SK-N-SH (cell line): ENCODE data around the gene KLHL8. TPM values are rescaled to one million over a fixed set of nuclear protein-coding genes. Genes with fewer than 3 reads are reported as not detected.
A peak's percentile ranks its signal among the peaks of the same experiment; 100 is the strongest.

Source experiments
- CTCF ChIA-PET: fragments of 300-600, 350-600 bp; formaldehyde crosslinking; extraction: SDS; loops from one replicate; lab custom pipeline; 2021; lab: Yijun Ruan, JAX
- POLR2A ChIA-PET: fragments of 350-600 bp; sonication (Branson Sonifier 250); formaldehyde crosslinking; extraction: SDS; loops from one replicate; lab custom pipeline; 2020; ENCODE audit warnings: antibody characterized with exemption, inconsistent platforms; lab: Yijun Ruan, JAX
- DNase-seq: peaks from one replicate; pipeline ENCODE4 v3.0.0; 2012
- H2AFZ ChIP-seq: fragments of 200-600 bp; sonication (generic); 2 replicates; pipeline ENCODE4 v1.8.1; 2016; ENCODE audit warnings: antibody characterized with exemption, mild to moderate bottlenecking, low read depth
- H3F3A ChIP-seq: fragments of 200-600 bp; sonication (generic); replicated peaks from 2 replicates; pipeline ENCODE3; 2016; ENCODE audit warnings: antibody characterized with exemption, mild to moderate bottlenecking; ENCODE audit not compliant: insufficient read depth
- H3K27ac ChIP-seq, 2 experiments: fragments of 200-500 bp in 1 of 2; fragments of 200-600 bp in 1 of 2; sonication (Bioruptor generic) in 1 of 2; sonication (generic), shearing (Covaris generic) in 1 of 2; 2 replicates each; pipeline versions ENCODE4 v1.5.1 to v1.6.1; 2014 to 2016; ENCODE audit warnings: low read depth in 2 of 2, inconsistent platforms in 1 of 2, low read length in 1 of 2, mild to moderate bottlenecking in 1 of 2, mixed read lengths in 1 of 2
- H3K27me3 ChIP-seq: fragments of 200-600 bp; sonication (generic), shearing (Covaris generic); 2 replicates; pipeline ENCODE4 v1.6.1; 2016; ENCODE audit warnings: mixed run types; ENCODE audit not compliant: insufficient read depth
- H3K36me3 ChIP-seq, 2 experiments: fragments of 200-500 bp in 1 of 2; fragments of 200-600 bp in 1 of 2; sonication (Bioruptor generic) in 1 of 2; sonication (generic) in 1 of 2; replicated peaks in 1 of 2; 2 replicates each; pipeline versions ENCODE3 to v1.5.1; 2014 to 2016; ENCODE audit warnings: low read length in 1 of 2, mild to moderate bottlenecking in 1 of 2; ENCODE audit not compliant: insufficient read depth in 2 of 2, control insufficient read depth in 1 of 2
- H3K4me1 ChIP-seq, 2 experiments: fragments of 200-500 bp in 1 of 2; fragments of 200-600 bp in 1 of 2; sonication (Bioruptor generic) in 1 of 2; sonication (generic), shearing (Covaris generic) in 1 of 2; 2 replicates each; pipeline versions ENCODE4 v1.5.1 to v1.6.1; 2014 to 2016; ENCODE audit warnings: low read depth in 1 of 2, low read length in 1 of 2, mixed run types in 1 of 2; ENCODE audit not compliant: insufficient read depth in 2 of 2, control insufficient read depth in 1 of 2
- H3K4me2 ChIP-seq: fragments of 200-600 bp; sonication (generic), shearing (Covaris generic); 2 replicates; pipeline ENCODE4 v1.6.1; 2017; ENCODE audit warnings: mixed run types
- H3K4me3 ChIP-seq, 2 experiments: fragments of 200-500 bp in 1 of 2; fragments of 200-600 bp in 1 of 2; sonication (Bioruptor generic) in 1 of 2; sonication (generic), shearing (Covaris generic) in 1 of 2; 2 replicates each; pipeline versions ENCODE4 v1.5.1 to v1.8.1; 2014 to 2016; ENCODE audit warnings: low read depth in 2 of 2, inconsistent platforms in 1 of 2, low read length in 1 of 2, mild to moderate bottlenecking in 1 of 2, mixed read lengths in 1 of 2, moderate library complexity in 1 of 2
- H3K79me2 ChIP-seq: fragments of 200-600 bp; sonication (generic); 2 replicates; pipeline ENCODE4 v1.8.1; 2017; ENCODE audit warnings: mild to moderate bottlenecking; ENCODE audit not compliant: insufficient read depth
- H3K9ac ChIP-seq: fragments of 200-600 bp; sonication (generic); 2 replicates; pipeline ENCODE4 v1.6.1; 2017; ENCODE audit warnings: mixed run types
- H3K9me2 ChIP-seq: fragments of 200-600 bp; sonication (generic); 2 replicates; pipeline ENCODE4 v1.6.1; 2017; ENCODE audit warnings: mixed run types
- H3K9me3 ChIP-seq: fragments of 200-600 bp; sonication (generic); 2 replicates; pipeline ENCODE4 v1.6.1; 2017; ENCODE audit warnings: mixed run types, mild to moderate bottlenecking, moderate library complexity
- H4K20me1 ChIP-seq: fragments of 200-600 bp; sonication (generic); 2 replicates; pipeline ENCODE4 v1.6.1; 2017; ENCODE audit warnings: mild to moderate bottlenecking, mixed run types; ENCODE audit not compliant: insufficient read depth
- CHD2 ChIP-seq: fragments of 150-350 bp; IDR thresholded peaks from 2 replicates; pipeline ENCODE4 v1.6.1; 2018; ENCODE audit warnings: low read length; ENCODE audit not compliant: partially characterized antibody
- ELF1 ChIP-seq: IDR thresholded peaks from 2 replicates; pipeline ENCODE4 v1.4.0; 2012
- EP300 ChIP-seq, 2 experiments: IDR thresholded peaks; 2 replicates each; pipeline versions ENCODE4 v1.4.0 to v1.6.1; 2012; ENCODE audit warnings: borderline replicate concordance in 1 of 2, low read depth in 1 of 2, low read length in 1 of 2
- FOSL2 ChIP-seq: IDR thresholded peaks from 2 replicates; pipeline ENCODE4 v1.4.0; 2012; ENCODE audit warnings: low read depth, mild to moderate bottlenecking, moderate library complexity, borderline replicate concordance
- FOXJ3 ChIP-seq: sonication (generic); formaldehyde crosslinking; IDR thresholded peaks from 2 replicates; pipeline ENCODE4 v1.5.1; 2020; ENCODE audit warnings: mild to moderate bottlenecking, missing genetic modification reagents
- GATA2 ChIP-seq: sonication (generic); formaldehyde crosslinking; IDR thresholded peaks from 2 replicates; pipeline ENCODE4 v1.5.0; 2020; ENCODE audit warnings: mild to moderate bottlenecking, missing genetic modification reagents
- MEF2A ChIP-seq: IDR thresholded peaks from 2 replicates; pipeline ENCODE4 v1.4.0; 2012; ENCODE audit warnings: low read depth, borderline replicate concordance
- MXI1 ChIP-seq: IDR thresholded peaks from 2 replicates; pipeline ENCODE4 v1.6.1; 2012; ENCODE audit warnings: mild to moderate bottlenecking, low read depth, low read length, improper control_type of control experiment
- NFIC ChIP-seq: IDR thresholded peaks from 2 replicates; pipeline ENCODE4 v1.4.0; 2012; ENCODE audit warnings: borderline replicate concordance
- RAD21 ChIP-seq: IDR thresholded peaks from 2 replicates; pipeline ENCODE4 v1.6.1; 2012; ENCODE audit warnings: mild to moderate bottlenecking, low read length
- RFX5 ChIP-seq: IDR thresholded peaks from 2 replicates; pipeline ENCODE4 v1.6.1; 2012; ENCODE audit warnings: mild to moderate bottlenecking, improper control_type of control experiment, low read length
- RXRA ChIP-seq: IDR thresholded peaks from 2 replicates; pipeline ENCODE4 v1.4.0; 2012; ENCODE audit warnings: low read depth, mild to moderate bottlenecking, borderline replicate concordance
- SMC3 ChIP-seq: IDR thresholded peaks from 2 replicates; pipeline ENCODE4 v1.6.1; 2012; ENCODE audit warnings: low read depth, low read length, improper control_type of control experiment
- TEAD4 ChIP-seq: IDR thresholded peaks from 2 replicates; pipeline ENCODE4 v1.4.0; 2012; ENCODE audit warnings: mild to moderate bottlenecking, borderline replicate concordance; ENCODE audit not compliant: insufficient read depth
- WGBS: methylation state at CpG from one replicate; pipeline ENCODE4 v1.1.6; 2017; ENCODE audit warnings: low lambda C conversion rate; 5-methylcytosine and 5-hydroxymethylcytosine counted together
- polyA plus RNA-seq, 3 experiments: library from polyadenylated mRNA; depleted of rRNA; stranded (reverse); fragments of >200 nt; gene quantifications; 2 replicates each; pipeline ENCODE4 v1.2.3, GENCODE V29; 2012
- TF ChIP-seq, protein P1 (sequence below): IDR thresholded peaks from 2 replicates; pipeline ENCODE4 v1.6.1; 2012; ENCODE audit warnings: mild to moderate bottlenecking, low read depth, low read length, moderate library complexity
- TF ChIP-seq, protein P2 (sequence below): IDR thresholded peaks from 2 replicates; pipeline ENCODE4; 2012
- TF ChIP-seq, protein P3 (sequence below): IDR thresholded peaks from 2 replicates; pipeline ENCODE4 v1.4.0; 2012; ENCODE audit warnings: low read depth
- TF ChIP-seq, protein P4 (sequence below): fragments of 150-350 bp; IDR thresholded peaks from 2 replicates; pipeline ENCODE4 v1.6.1; 2017; ENCODE audit warnings: antibody characterized with exemption, low read length, low read depth, borderline replicate concordance
- TF ChIP-seq, protein P5 (sequence below): IDR thresholded peaks from 2 replicates; pipeline ENCODE4 v1.4.0; 2012; ENCODE audit warnings: low read depth, borderline replicate concordance
- TF ChIP-seq, protein P6 (sequence below): IDR thresholded peaks from 2 replicates; pipeline ENCODE4 v1.4.0; 2012; ENCODE audit warnings: low read depth, borderline replicate concordance

The KLHL8 gene
- polyA plus RNA-seq, 1 of the 3 experiments (the other 2 are of a cell fraction) = 2.4 TPM

DNA sequence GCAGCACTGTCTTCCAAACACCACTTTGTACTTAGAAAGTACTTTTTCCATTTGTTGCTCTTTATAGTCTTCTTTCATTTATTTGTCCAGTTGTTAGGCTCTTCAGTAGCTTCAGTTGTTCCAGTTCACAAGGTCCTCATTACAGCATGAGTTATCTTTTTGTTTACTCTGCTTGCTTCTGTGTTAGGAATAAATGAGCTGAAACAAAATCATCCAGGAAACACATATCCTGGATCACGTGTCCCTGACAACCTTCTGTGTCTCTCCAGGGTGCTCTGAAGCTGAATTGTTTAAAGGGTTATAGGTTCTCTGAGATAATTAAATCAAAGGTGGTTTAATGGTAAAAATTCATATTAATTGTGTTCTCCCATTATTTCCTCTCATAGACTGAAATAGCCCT, 19.9 kb upstream of the KLHL8 start:
- 59% methylated on average over 1 of the region's 1 CpG for WGBS
- Histone ChIP-seq H3K9me2 (no peaks in the 10 kb centered on the region), H3K4me1 (peaks cover 0 to 11% of the 10 kb centered on the region in 2 experiments; a peak in 1 of 4 replicates), H3K9ac (no peak overlapping the region), H3K27ac (peak overlapping the region in 1 of 2 experiments; percentile 6; a peak in 1 of 4 replicates), H3K4me2 (0 out of 2 replicates have a peak overlapping the region, but pooled peaks have one; percentile 19), H3F3A (no peaks in the 10 kb centered on the region), H3K79me2 (no peaks in the 10 kb centered on the region), H3K27me3 (no peaks in the 10 kb centered on the region), H2AFZ (peak overlapping the region; percentile 66; the same call in 1 of the 2 replicates), H3K9me3 (peaks cover 18% of the 10 kb centered on the region; the same call in 1 of the 2 replicates), H3K36me3 (no peaks in the 10 kb centered on the region), H3K4me3 (no peak overlapping the region), H4K20me1 (no peaks in the 10 kb centered on the region)
- no peak for DNase-seq
- POLR2A ChIA-PET = no interaction called here
- CTCF ChIA-PET = interaction anchor here (0.6 to 8.9 kb wide), 4 partner anchors 21 to 89 kb away, joined by 3 to 111 read pairs (median 4); no protein-coding TSS in a partner anchor
- TF ChIP-seq TEAD4 = no peak
- no peak for TF ChIP-seq CHD2
- TF ChIP-seq, protein P1, sequence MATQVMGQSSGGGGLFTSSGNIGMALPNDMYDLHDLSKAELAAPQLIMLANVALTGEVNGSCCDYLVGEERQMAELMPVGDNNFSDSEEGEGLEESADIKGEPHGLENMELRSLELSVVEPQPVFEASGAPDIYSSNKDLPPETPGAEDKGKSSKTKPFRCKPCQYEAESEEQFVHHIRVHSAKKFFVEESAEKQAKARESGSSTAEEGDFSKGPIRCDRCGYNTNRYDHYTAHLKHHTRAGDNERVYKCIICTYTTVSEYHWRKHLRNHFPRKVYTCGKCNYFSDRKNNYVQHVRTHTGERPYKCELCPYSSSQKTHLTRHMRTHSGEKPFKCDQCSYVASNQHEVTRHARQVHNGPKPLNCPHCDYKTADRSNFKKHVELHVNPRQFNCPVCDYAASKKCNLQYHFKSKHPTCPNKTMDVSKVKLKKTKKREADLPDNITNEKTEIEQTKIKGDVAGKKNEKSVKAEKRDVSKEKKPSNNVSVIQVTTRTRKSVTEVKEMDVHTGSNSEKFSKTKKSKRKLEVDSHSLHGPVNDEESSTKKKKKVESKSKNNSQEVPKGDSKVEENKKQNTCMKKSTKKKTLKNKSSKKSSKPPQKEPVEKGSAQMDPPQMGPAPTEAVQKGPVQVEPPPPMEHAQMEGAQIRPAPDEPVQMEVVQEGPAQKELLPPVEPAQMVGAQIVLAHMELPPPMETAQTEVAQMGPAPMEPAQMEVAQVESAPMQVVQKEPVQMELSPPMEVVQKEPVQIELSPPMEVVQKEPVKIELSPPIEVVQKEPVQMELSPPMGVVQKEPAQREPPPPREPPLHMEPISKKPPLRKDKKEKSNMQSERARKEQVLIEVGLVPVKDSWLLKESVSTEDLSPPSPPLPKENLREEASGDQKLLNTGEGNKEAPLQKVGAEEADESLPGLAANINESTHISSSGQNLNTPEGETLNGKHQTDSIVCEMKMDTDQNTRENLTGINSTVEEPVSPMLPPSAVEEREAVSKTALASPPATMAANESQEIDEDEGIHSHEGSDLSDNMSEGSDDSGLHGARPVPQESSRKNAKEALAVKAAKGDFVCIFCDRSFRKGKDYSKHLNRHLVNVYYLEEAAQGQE = no peak
- TF ChIP-seq, protein P2, sequence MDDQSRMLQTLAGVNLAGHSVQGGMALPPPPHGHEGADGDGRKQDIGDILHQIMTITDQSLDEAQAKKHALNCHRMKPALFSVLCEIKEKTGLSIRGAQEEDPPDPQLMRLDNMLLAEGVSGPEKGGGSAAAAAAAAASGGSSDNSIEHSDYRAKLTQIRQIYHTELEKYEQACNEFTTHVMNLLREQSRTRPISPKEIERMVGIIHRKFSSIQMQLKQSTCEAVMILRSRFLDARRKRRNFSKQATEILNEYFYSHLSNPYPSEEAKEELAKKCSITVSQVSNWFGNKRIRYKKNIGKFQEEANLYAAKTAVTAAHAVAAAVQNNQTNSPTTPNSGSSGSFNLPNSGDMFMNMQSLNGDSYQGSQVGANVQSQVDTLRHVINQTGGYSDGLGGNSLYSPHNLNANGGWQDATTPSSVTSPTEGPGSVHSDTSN = no peak
- no peak for TF ChIP-seq FOSL2
- no peak for TF ChIP-seq NFIC
- no peak for TF ChIP-seq RXRA
- TF ChIP-seq, protein P3, sequence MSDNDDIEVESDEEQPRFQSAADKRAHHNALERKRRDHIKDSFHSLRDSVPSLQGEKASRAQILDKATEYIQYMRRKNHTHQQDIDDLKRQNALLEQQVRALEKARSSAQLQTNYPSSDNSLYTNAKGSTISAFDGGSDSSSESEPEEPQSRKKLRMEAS = no peak
- no peak for TF ChIP-seq MXI1
- no peak for TF ChIP-seq GATA2 (CRISPR knock-in tag)
- TF ChIP-seq RAD21 = no peak
- TF ChIP-seq MEF2A = no peak
- TF ChIP-seq, protein P4, sequence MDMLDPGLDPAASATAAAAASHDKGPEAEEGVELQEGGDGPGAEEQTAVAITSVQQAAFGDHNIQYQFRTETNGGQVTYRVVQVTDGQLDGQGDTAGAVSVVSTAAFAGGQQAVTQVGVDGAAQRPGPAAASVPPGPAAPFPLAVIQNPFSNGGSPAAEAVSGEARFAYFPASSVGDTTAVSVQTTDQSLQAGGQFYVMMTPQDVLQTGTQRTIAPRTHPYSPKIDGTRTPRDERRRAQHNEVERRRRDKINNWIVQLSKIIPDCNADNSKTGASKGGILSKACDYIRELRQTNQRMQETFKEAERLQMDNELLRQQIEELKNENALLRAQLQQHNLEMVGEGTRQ = no peak
- no peak for TF ChIP-seq SMC3
- TF ChIP-seq ELF1 = no peak
- TF ChIP-seq FOXJ3 (CRISPR knock-in tag) = no peak
- TF ChIP-seq, protein P5, sequence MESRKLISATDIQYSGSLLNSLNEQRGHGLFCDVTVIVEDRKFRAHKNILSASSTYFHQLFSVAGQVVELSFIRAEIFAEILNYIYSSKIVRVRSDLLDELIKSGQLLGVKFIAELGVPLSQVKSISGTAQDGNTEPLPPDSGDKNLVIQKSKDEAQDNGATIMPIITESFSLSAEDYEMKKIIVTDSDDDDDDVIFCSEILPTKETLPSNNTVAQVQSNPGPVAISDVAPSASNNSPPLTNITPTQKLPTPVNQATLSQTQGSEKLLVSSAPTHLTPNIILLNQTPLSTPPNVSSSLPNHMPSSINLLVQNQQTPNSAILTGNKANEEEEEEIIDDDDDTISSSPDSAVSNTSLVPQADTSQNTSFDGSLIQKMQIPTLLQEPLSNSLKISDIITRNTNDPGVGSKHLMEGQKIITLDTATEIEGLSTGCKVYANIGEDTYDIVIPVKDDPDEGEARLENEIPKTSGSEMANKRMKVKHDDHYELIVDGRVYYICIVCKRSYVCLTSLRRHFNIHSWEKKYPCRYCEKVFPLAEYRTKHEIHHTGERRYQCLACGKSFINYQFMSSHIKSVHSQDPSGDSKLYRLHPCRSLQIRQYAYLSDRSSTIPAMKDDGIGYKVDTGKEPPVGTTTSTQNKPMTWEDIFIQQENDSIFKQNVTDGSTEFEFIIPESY = no peak
- TF ChIP-seq EP300 (IDR thresholded peaks at IDR 0.05; ENCODE audit: borderline replicate concordance in 1 of 2, low read depth in 1 of 2, low read length in 1 of 2) = no peak
- TF ChIP-seq, protein P6, sequence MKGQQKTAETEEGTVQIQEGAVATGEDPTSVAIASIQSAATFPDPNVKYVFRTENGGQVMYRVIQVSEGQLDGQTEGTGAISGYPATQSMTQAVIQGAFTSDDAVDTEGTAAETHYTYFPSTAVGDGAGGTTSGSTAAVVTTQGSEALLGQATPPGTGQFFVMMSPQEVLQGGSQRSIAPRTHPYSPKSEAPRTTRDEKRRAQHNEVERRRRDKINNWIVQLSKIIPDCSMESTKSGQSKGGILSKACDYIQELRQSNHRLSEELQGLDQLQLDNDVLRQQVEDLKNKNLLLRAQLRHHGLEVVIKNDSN = no peak
- TF ChIP-seq RFX5 = no peak
- TF ChIP-seq, all 33 proteins: peak for 0
